SK-N-MC (cell line): Measurements from ENCODE around the gene DYNC2I2.
"Not testable (repeated sequence)": the region's sequence is repeated elsewhere in the genome, so short reads cannot be mapped to it uniquely, and the experiment has no call there.

Source experiments
- DNase-seq: peaks from one replicate; pipeline ENCODE4 v3.0.0-alpha.2; 2011; ENCODE audit warnings: low read depth, low spot score
- H3K27ac ChIP-seq: fragments of 200-600 bp; sonication (generic); 2 replicates; pipeline ENCODE4 v1.5.1; 2016; ENCODE audit warnings: mixed run types
- H3K36me3 ChIP-seq: fragments of 200-600 bp; sonication (generic); 2 replicates; pipeline ENCODE4 v1.6.1; 2017; ENCODE audit warnings: antibody characterized with exemption, low read length, mixed read lengths; ENCODE audit not compliant: insufficient read depth
- H3K4me3 ChIP-seq: fragments of 200-600 bp; sonication (generic); 2 replicates; pipeline ENCODE4 v1.5.1; 2016
- H3K9ac ChIP-seq: fragments of 200-600 bp; sonication (generic); 2 replicates; pipeline ENCODE4 v1.8.0; 2017; ENCODE audit warnings: mixed run types, mixed read lengths; ENCODE audit not compliant: insufficient read length
- H3K9me3 ChIP-seq: fragments of 200-600 bp; sonication (generic); 2 replicates; pipeline ENCODE4 v1.6.1; 2017; ENCODE audit warnings: low read depth, mild to moderate bottlenecking, antibody characterized with exemption, low read length, moderate library complexity, mixed read lengths
- EZH2 ChIP-seq: fragments of 200-600 bp; sonication (generic); IDR thresholded peaks from one replicate; pipeline ENCODE4 v1.6.1; 2017; ENCODE audit warnings: antibody characterized with exemption
- FOXP2 ChIP-seq: optimal IDR thresholded peaks from 2 replicates; pipeline ENCODE3; 2011; ENCODE audit warnings: mild to moderate bottlenecking, moderate library complexity; ENCODE audit not compliant: insufficient read depth; ENCODE audit errors: extremely low read length, control extremely low read depth
- POLR2AphosphoS5 ChIP-seq: IDR thresholded peaks from 2 replicates; pipeline ENCODE4 v1.6.1; 2012; ENCODE audit warnings: mild to moderate bottlenecking, low read depth, low read length, borderline replicate concordance

The DYNC2I2 gene

GRCh38 chr9:128696923-128697707, 40.5 kb upstream of the DYNC2I2 start:
- peak; percentile 54; the same call in 1 of the 2 replicates for TF ChIP-seq POLR2AphosphoS5
- no peak for TF ChIP-seq EZH2
- TF ChIP-seq FOXP2, result no peak
- H3K4me3 ChIP-seq, result no peak overlapping the region
- no peak for DNase-seq
- peak overlapping the region; percentile 63 for H3K27ac ChIP-seq
- H3K9me3 ChIP-seq, result no peaks in the 10 kb centered on the region
- no peak overlapping the region for H3K9ac ChIP-seq
- peaks cover 50% of the 10 kb centered on the region for H3K36me3 ChIP-seq

GRCh38 chr9:128694344-128694743, 37.7 kb upstream of the DYNC2I2 start:
- TF ChIP-seq FOXP2 (no peak), EZH2 (no peak), POLR2AphosphoS5 (no peak)
- H3K4me3 ChIP-seq, result no peak overlapping the region
- peaks cover 70% of the 10 kb centered on the region for H3K36me3 ChIP-seq
- H3K27ac ChIP-seq, result peak overlapping the region; percentile 15
- no peaks in the 10 kb centered on the region for H3K9me3 ChIP-seq
- H3K9ac ChIP-seq, result no peak overlapping the region
- no peak for DNase-seq

- not testable (repeated sequence) for H3K9me3 ChIP-seq, H3K4me3 ChIP-seq, H3K9ac ChIP-seq, DNase-seq, H3K27ac ChIP-seq
- H3K36me3 ChIP-seq, result peaks cover 70% of the 10 kb centered on the region
Observed at GRCh38 chr9:128693738-128694137, 37.1 kb upstream of the DYNC2I2 start.

- H3K4me3 ChIP-seq, result peak overlapping the region; percentile 91
- peak overlapping the region; percentile 92 for H3K9ac ChIP-seq
- no peaks in the 10 kb centered on the region for H3K9me3 ChIP-seq
- TF ChIP-seq EZH2, result no peak
- H3K36me3 ChIP-seq, result peaks cover 50% of the 10 kb centered on the region
- no peak for DNase-seq
- H3K27ac ChIP-seq, result peak overlapping the region; percentile 72
Observed at GRCh38 chr9:128690684-128691034, 34.0 kb upstream of the DYNC2I2 start.

GRCh38 chr9:128689820-128690683, 33.4 kb upstream of the DYNC2I2 start:
- Histone ChIP-seq H3K9ac (peak overlapping the region; percentile 92), H3K4me3 (peak overlapping the region; percentile 91), H3K27ac (peak overlapping the region; percentile 72), H3K9me3 (no peaks in the 10 kb centered on the region), H3K36me3 (peaks cover 46% of the 10 kb centered on the region)
- no peak for DNase-seq
- TF ChIP-seq FOXP2, result no peak
- TF ChIP-seq EZH2, result no peak
- no peak for TF ChIP-seq POLR2AphosphoS5

- DNase-seq, result no peak
- peak overlapping the region; percentile 80 for H3K4me3 ChIP-seq
- H3K27ac ChIP-seq, result peak overlapping the region; percentile 90
- peak overlapping the region; percentile 92 for H3K9ac ChIP-seq
- TF ChIP-seq POLR2AphosphoS5 (no peak; the same call in 1 of the 2 replicates), FOXP2 (no peak), EZH2 (no peak)
- no peaks in the 10 kb centered on the region for H3K9me3 ChIP-seq
- peaks cover 41% of the 10 kb centered on the region for H3K36me3 ChIP-seq
Observed at GRCh38 chr9:128689293-128689774, 32.7 kb upstream of the DYNC2I2 start.

GRCh38 chr9:128688501-128689292, 32.0 kb upstream of the DYNC2I2 start, which contains the start of gene SET:
SET (plus strand) TSS chr9:128689222; CDS start chr9:128689583, 361 bp downstream.
- no peak for DNase-seq
- Histone ChIP-seq H3K9ac (peak within 1 kb of the TSS; percentile 92), H3K36me3 (peaks cover 35% of the 10 kb centered on the region), H3K4me3 (peak within 1 kb of the TSS; percentile 91), H3K9me3 (no peaks in the 10 kb centered on the region), H3K27ac (peak within 1 kb of the TSS; percentile 96)
- TF ChIP-seq EZH2 (no peak), POLR2AphosphoS5 (peak; percentile 32; the same call in 1 of the 2 replicates)

- H3K4me3 ChIP-seq, result no peak overlapping the region
- TF ChIP-seq FOXP2 (no peak), EZH2 (no peak), POLR2AphosphoS5 (no peak)
- DNase-seq, result no peak
- H3K9me3 ChIP-seq, result no peaks in the 10 kb centered on the region
- H3K36me3 ChIP-seq, result peaks cover 22% of the 10 kb centered on the region
- H3K27ac ChIP-seq, result peak overlapping the region; percentile 96; the same call in 1 of the 2 replicates
- H3K9ac ChIP-seq, result no peak overlapping the region
Observed at GRCh38 chr9:128687453-128687852, 30.8 kb upstream of the DYNC2I2 start.
